AG04450 (cell line): ENCODE results near the gene MSMB. TPM values are rescaled to one million over a fixed set of nuclear protein-coding genes. Genes with fewer than 3 reads are reported as not detected.

Source experiments
- CTCF ChIA-PET: fragments of 300-600, 350-600 bp; formaldehyde crosslinking; extraction: SDS; loops from one replicate; lab custom pipeline; 2022; ENCODE audit warnings: antibody characterized with exemption, inconsistent platforms; lab: Charles Lee
- POLR2A ChIA-PET: fragments of 350-600 bp; formaldehyde crosslinking; extraction: SDS; loops from one replicate; lab custom pipeline; 2021; ENCODE audit warnings: antibody characterized with exemption, inconsistent platforms; lab: Yijun Ruan, JAX
- DNase-seq: peaks from one replicate; pipeline ENCODE4 v3.0.0-alpha.2; 2011; ENCODE audit warnings: low read depth, low spot score
- H3K27ac ChIP-seq: one replicate; pipeline ENCODE4 v1.5.1; 2012; ENCODE audit warnings: low read depth, low read length, control low read depth
- H3K27me3 ChIP-seq: one replicate; pipeline ENCODE4 v1.6.0; 2012; ENCODE audit warnings: low read length; ENCODE audit not compliant: control insufficient read depth, insufficient read depth
- H3K4me3 ChIP-seq: 2 replicates; pipeline ENCODE4 v1.5.1; 2011; ENCODE audit warnings: mild to moderate bottlenecking, low read depth, low read length, control low read depth
- H3K9me3 ChIP-seq: 2 replicates; pipeline ENCODE4 v1.5.1; 2012; ENCODE audit warnings: low read length; ENCODE audit not compliant: control insufficient read depth, insufficient read depth
- polyA plus RNA-seq: library from polyadenylated mRNA; depleted of rRNA; stranded (reverse); fragments of >200 nt; gene quantifications from 2 replicates; pipeline ENCODE4 v1.2.3, GENCODE V29; 2011
- TF ChIP-seq, protein P1 (sequence below): IDR thresholded peaks from 2 replicates; pipeline ENCODE4 v1.5.1; 2011; ENCODE audit warnings: low read depth, low read length, control low read depth, inconsistent platforms

Gene MSMB
- polyA plus RNA-seq, 1 experiment = not detected

DNA sequence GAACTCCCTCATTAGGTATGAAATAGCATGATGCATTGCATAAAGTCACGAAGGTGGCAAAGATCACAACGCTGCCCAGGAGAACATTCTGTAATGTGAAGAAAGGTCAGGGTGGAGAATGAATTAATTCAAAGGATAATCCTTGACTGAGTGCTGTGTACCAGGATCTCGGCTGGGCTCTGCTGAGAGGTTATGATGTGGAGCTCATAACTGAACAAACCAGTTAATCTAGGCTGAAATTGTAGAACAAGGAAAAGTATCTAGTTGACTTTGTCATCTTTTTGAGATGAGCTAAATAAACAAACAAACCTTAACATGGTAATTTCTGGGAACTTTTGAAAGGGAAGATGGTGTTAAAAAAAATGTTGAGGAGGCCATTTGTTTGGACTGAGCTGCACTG lies 6.1 kb downstream of the MSMB start:
- CTCF ChIA-PET = no interaction called here
- Histone ChIP-seq H3K4me3 (no peak overlapping the region), H3K27me3 (peaks cover 3% of the 10 kb centered on the region), H3K9me3 (no peaks in the 10 kb centered on the region), H3K27ac (no peak overlapping the region)
- POLR2A ChIA-PET = no interaction called here
- no peak for DNase-seq
- TF ChIP-seq, protein P1, sequence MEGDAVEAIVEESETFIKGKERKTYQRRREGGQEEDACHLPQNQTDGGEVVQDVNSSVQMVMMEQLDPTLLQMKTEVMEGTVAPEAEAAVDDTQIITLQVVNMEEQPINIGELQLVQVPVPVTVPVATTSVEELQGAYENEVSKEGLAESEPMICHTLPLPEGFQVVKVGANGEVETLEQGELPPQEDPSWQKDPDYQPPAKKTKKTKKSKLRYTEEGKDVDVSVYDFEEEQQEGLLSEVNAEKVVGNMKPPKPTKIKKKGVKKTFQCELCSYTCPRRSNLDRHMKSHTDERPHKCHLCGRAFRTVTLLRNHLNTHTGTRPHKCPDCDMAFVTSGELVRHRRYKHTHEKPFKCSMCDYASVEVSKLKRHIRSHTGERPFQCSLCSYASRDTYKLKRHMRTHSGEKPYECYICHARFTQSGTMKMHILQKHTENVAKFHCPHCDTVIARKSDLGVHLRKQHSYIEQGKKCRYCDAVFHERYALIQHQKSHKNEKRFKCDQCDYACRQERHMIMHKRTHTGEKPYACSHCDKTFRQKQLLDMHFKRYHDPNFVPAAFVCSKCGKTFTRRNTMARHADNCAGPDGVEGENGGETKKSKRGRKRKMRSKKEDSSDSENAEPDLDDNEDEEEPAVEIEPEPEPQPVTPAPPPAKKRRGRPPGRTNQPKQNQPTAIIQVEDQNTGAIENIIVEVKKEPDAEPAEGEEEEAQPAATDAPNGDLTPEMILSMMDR = no peak

DNA sequence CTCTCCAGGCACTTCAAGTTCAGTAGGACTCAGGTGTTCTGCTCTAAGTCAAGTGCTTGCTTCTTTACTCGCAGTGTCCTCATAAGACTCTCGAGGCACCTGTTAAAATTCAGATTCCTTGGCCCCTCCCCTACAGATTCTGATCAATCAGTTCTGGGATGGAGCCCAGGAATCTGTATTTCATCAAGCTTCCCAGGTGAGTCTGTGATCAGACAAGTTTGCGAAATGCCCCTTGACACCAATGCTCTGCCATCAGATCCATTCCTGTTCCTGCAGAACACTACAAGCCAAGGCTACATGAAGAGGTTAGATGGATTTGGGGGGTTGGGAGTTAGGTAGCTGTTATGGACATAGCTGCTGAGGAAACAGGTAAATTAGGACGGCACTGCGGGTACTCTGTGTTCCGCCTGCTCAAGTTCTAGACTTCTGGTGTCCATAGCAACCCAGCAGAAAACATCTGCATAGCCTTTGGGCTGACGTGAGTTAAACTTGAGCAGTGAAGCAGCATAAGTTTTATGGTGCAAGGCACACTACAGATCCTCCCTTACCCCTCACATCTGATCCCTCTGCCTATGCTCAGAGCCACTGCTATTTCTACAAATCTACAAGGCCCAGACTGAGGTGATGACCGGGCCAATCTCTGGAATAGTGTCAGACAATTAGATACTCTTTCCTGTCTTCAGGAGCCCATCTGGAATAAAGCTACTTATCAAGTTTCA lies 8.8 kb downstream of the MSMB start:
- POLR2A ChIA-PET = no interaction called here
- Histone ChIP-seq H3K9me3 (no peaks in the 10 kb centered on the region), H3K27ac (no peak overlapping the region), H3K27me3 (no peaks in the 10 kb centered on the region), H3K4me3 (no peak overlapping the region)
- TF ChIP-seq, protein P1 = no peak
- CTCF ChIA-PET = no interaction called here
- no peak for DNase-seq

DNA sequence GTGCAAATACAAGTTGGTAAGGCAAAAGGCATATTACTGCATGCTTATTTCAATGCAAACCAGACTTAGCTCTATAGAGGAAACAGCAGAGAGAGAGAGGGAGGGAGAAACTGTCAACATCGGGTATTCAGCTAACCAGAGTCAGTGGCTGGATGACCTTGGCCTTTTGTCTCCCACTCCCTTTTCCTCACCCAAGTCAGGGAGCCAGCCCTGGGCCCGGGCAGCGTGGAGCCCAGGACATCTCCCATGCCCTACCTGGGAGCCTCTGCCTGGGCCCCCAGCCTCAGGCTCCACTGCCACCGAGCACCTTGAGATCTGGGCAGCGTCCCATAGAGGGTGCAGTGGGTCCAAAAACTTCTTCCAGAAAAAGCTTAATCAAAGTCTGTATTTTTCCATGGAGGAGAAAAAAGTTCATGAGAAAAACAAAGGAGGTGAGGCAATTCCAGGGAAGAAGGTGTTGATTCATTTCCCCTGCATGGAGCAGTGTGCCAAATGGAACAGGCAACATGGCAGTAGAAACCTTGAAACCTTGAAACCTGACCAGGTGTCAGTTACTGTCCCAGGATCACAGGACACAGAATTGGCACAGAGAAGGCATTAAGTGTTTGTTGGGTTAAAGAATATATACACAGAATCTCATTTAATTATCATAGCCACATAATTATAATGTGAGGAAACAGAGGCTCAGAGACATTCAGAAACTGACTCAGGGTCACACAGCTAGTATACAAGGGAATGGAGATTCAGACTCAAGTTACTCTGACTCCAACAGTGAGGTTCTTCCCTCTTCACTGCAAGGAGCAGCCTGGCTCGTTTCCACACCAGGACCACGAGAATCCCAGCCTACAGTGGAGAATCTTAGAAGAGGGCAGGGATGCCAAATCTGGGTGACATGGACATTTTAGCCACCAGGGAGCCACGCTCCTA lies 9.9 kb downstream of the MSMB start:
- POLR2A ChIA-PET = no interaction called here
- TF ChIP-seq, protein P1 = no peak

DNA sequence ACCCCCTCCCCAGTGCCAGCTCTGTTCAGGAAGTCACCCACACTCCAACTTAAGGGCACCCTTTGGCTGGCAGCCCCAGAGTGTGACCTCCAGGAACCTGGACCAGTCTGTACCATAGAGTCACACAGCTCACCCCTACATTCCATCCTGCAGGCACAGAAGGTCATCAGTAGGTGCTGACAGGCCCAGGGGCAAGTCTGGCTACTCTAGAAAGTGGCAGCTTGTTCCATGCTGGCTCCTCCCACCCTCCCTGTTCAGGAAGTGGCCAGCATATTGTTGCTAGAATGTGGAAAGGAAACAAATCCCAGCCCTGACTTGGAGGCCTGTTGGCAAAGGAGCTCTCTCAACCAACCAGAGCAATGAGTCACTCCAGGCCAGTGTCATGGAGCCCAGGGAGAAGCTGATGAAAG lies 12.5 kb downstream of the MSMB start:
- Histone ChIP-seq H3K27me3 (no peaks in the 10 kb centered on the region), H3K9me3 (peaks cover 5% of the 10 kb centered on the region; the same call in 1 of the 2 replicates), H3K4me3 (no peak overlapping the region), H3K27ac (peak overlapping the region; percentile 40)
- CTCF ChIA-PET = interaction anchor here (1.0 kb wide), 1 partner anchor 9 kb away, joined by 3 read pairs; no protein-coding TSS in a partner anchor
- peak; percentile 67 for DNase-seq
- POLR2A ChIA-PET = no interaction called here
- TF ChIP-seq, protein P1 = no peak

More for the DNA sequence above, 9.9 kb downstream of the MSMB start:
- peaks cover 1% of the 10 kb centered on the region; the same call in 1 of the 2 replicates for H3K9me3 ChIP-seq
- H3K4me3 ChIP-seq = no peak overlapping the region
- no peak for DNase-seq
- no peak overlapping the region for H3K27ac ChIP-seq
- CTCF ChIA-PET = no interaction called here
- H3K27me3 ChIP-seq = no peaks in the 10 kb centered on the region
